Fibroblast of pulmonary artery (primary cell): ENCODE measurements around the gene TVP23C.
"Not testable (repeated sequence)": the region's sequence is repeated elsewhere in the genome, so short reads cannot be mapped to it uniquely, and the experiment has no call there.

Experiments used
- DNase-seq: peaks from one replicate; pipeline ENCODE4 v3.0.0-alpha.2; 2010; ENCODE audit warnings: low read depth
- H3K4me3 ChIP-seq: replicated peaks from 2 replicates; pipeline ENCODE4 v1.5.1; 2011; ENCODE audit warnings: low read depth, mild to moderate bottlenecking, control low read depth, low read length, moderate library complexity

The TVP23C gene

GRCh38 chr17:15563375-15563857, at the start of gene TVP23C:
TSS of gene TVP23C (minus strand) at chr17:15563483. CDS start at chr17:15563448, 35 bp downstream.
- H3K4me3 ChIP-seq, result peak within 1 kb of the TSS; percentile 67
- DNase-seq, result peak; percentile 67

GRCh38 chr17:15592960-15593359, 29.7 kb upstream of the TVP23C start:
- DNase-seq, H3K4me3 ChIP-seq: not testable (repeated sequence)

GRCh38 chr17:15591986-15592385, 28.7 kb upstream of the TVP23C start:
- not testable (repeated sequence) for H3K4me3 ChIP-seq, DNase-seq

GRCh38 chr17:15590844-15591243, 27.6 kb upstream of the TVP23C start:
- not testable (repeated sequence) for H3K4me3 ChIP-seq, DNase-seq

- H3K4me3 ChIP-seq, DNase-seq: not testable (repeated sequence)
Measured at GRCh38 chr17:15589544-15590536, 26.6 kb upstream of the TVP23C start.

GRCh38 chr17:15588017-15588416, 24.7 kb upstream of the TVP23C start:
- not testable (repeated sequence) for H3K4me3 ChIP-seq, DNase-seq

- H3K4me3 ChIP-seq, DNase-seq: not testable (repeated sequence)
Measured at GRCh38 chr17:15583313-15583712, 20.0 kb upstream of the TVP23C start.

- H3K4me3 ChIP-seq, DNase-seq: not testable (repeated sequence)
Measured at GRCh38 chr17:15581462-15581861, 18.2 kb upstream of the TVP23C start.

GRCh38 chr17:15576848-15577247, 13.6 kb upstream of the TVP23C start:
- not testable (repeated sequence) for H3K4me3 ChIP-seq, DNase-seq

GRCh38 chr17:15574660-15575059, 11.4 kb upstream of the TVP23C start:
- not testable (repeated sequence) for DNase-seq, H3K4me3 ChIP-seq

GRCh38 chr17:15573870-15574269, 10.6 kb upstream of the TVP23C start:
- DNase-seq, result peak; percentile 42
- not testable (repeated sequence) for H3K4me3 ChIP-seq

- peak overlapping the region; percentile 67 for H3K4me3 ChIP-seq
- DNase-seq, result not testable (repeated sequence)
Measured at GRCh38 chr17:15562613-15563374, 489 bp downstream of the TVP23C start.

GRCh38 chr17:15561439-15561838, 1.8 kb downstream of the TVP23C start:
- not testable (repeated sequence) for DNase-seq, H3K4me3 ChIP-seq

GRCh38 chr17:15558403-15559105, 4.7 kb downstream of the TVP23C start:
- H3K4me3 ChIP-seq, result not testable (repeated sequence)
- peak; percentile 3 for DNase-seq

GRCh38 chr17:15557334-15557832, 5.9 kb downstream of the TVP23C start:
- H3K4me3 ChIP-seq, DNase-seq: not testable (repeated sequence)

GRCh38 chr17:15552932-15553331, 10.4 kb downstream of the TVP23C start:
- not testable (repeated sequence) for DNase-seq, H3K4me3 ChIP-seq

- H3K4me3 ChIP-seq, DNase-seq: not testable (repeated sequence)
Measured at GRCh38 chr17:15549552-15549951, 13.7 kb downstream of the TVP23C start.

GRCh38 chr17:15546604-15547003, 16.7 kb downstream of the TVP23C start:
- not testable (repeated sequence) for DNase-seq, H3K4me3 ChIP-seq
